HepG2 (cell line): ENCODE measurements around the gene NDOR1. TPM values are rescaled to one million over a fixed set of nuclear protein-coding genes. Genes with fewer than 3 reads are reported as not detected.

Experiments
- EEA1 ChIP-seq: sonication (generic); formaldehyde crosslinking; IDR thresholded peaks from 2 replicates; pipeline ENCODE4 v1.5.1; 2020; ENCODE audit warnings: mild to moderate bottlenecking, missing genetic modification reagents, borderline replicate concordance
- HDAC1 ChIP-seq: sonication (generic); formaldehyde crosslinking; IDR thresholded peaks from 2 replicates; pipeline ENCODE4 v1.5.1; 2020; ENCODE audit warnings: mild to moderate bottlenecking, missing genetic modification reagents
- HNRNPL ChIP-seq: fragments of 200-400 bp; formaldehyde crosslinking; IDR thresholded peaks from 2 replicates; pipeline ENCODE4 v1.6.1; 2017; ENCODE audit warnings: mild to moderate bottlenecking, low read depth, low read length
- IRX3 ChIP-seq: sonication (generic); formaldehyde crosslinking; IDR thresholded peaks from 2 replicates; pipeline ENCODE4 v1.8.1; 2023; ENCODE audit warnings: mild to moderate bottlenecking, low read depth, missing genetic modification reagents, borderline replicate concordance
- KAT8 ChIP-seq: IDR thresholded peaks from 2 replicates; pipeline ENCODE4 v1.6.1; 2016; ENCODE audit warnings: missing genetic modification reagents, missing compliant biosample characterization
- POGZ ChIP-seq: sonication (generic); formaldehyde crosslinking; IDR thresholded peaks from 2 replicates; pipeline ENCODE4 v1.4.0; 2020; ENCODE audit warnings: mild to moderate bottlenecking, missing genetic modification reagents
- RFX3 ChIP-seq: IDR thresholded peaks from 2 replicates; pipeline ENCODE4 v1.6.1; 2016; ENCODE audit warnings: missing biosample characterization, missing genetic modification reagents
- TCF7 ChIP-seq: sonication (generic); IDR thresholded peaks from 2 replicates; pipeline ENCODE4 v1.6.1; 2016; ENCODE audit warnings: antibody characterized with exemption, low read depth
- TGIF2 ChIP-seq: IDR thresholded peaks from 2 replicates; pipeline ENCODE4 v1.6.1; 2016; ENCODE audit warnings: control low read depth, missing compliant biosample characterization
- ZIK1 ChIP-seq: sonication (generic); formaldehyde crosslinking; IDR thresholded peaks from 2 replicates; pipeline ENCODE4 v1.5.0; 2020; ENCODE audit warnings: mild to moderate bottlenecking, low read depth, missing genetic modification reagents, borderline replicate concordance
- ZNF263 ChIP-seq: sonication (generic); formaldehyde crosslinking; IDR thresholded peaks from 2 replicates; pipeline ENCODE4 v1.4.0; 2020; ENCODE audit warnings: missing genetic modification reagents
- ZNF558 ChIP-seq: sonication (generic); formaldehyde crosslinking; IDR thresholded peaks from 2 replicates; pipeline ENCODE4 v1.9.0; 2022; ENCODE audit warnings: mild to moderate bottlenecking, missing genetic modification reagents, borderline replicate concordance
- ZNF891 ChIP-seq: sonication (generic); formaldehyde crosslinking; IDR thresholded peaks from 2 replicates; pipeline ENCODE4 v1.5.0; 2020; ENCODE audit warnings: mild to moderate bottlenecking, missing genetic modification reagents
- polyA plus RNA-seq, 8 experiments: library from polyadenylated mRNA; depleted of rRNA in 3 of 8; stranded (reverse) in 7 of 8; unstranded in 1 of 8; fragments of >200 nt; fragmentation: Illumina TruSeq in 4 of 8; extraction: Trizol in 4 of 8; gene quantifications; 2 replicates each; pipeline versions ENCODE4 v1.2.1 to v1.2.3, GENCODE V29; 2011 to 2016; ENCODE audit warnings: low read depth in 4 of 8, missing spikeins in 1 of 8, mixed read lengths in 1 of 8; ENCODE audit not compliant: insufficient read depth in 1 of 8
- total RNA-seq, 5 experiments: library from RNA; depleted of rRNA; stranded (reverse); fragments of >200 nt; fragmentation: Illumina TruSeq; extraction: Trizol; gene quantifications; 2 replicates each; pipeline ENCODE4 v1.2.3, GENCODE V29; 2016; ENCODE audit warnings: low read depth in 1 of 5
- TF ChIP-seq, protein P1 (sequence below), 2 experiments: sonication (generic) in 1 of 2; formaldehyde crosslinking in 1 of 2; IDR thresholded peaks; 2 replicates each; pipeline versions ENCODE4 v1.4.0 to v1.6.1; 2018 to 2020; ENCODE audit warnings: missing genetic modification reagents in 2 of 2, borderline replicate concordance in 1 of 2, low read depth in 1 of 2, mild to moderate bottlenecking in 1 of 2, missing biosample characterization in 1 of 2
- TF ChIP-seq, protein P2 (sequence below): sonication (generic); formaldehyde crosslinking; IDR thresholded peaks from 2 replicates; pipeline ENCODE4 v1.4.0; 2020; ENCODE audit warnings: mild to moderate bottlenecking, missing genetic modification reagents
- TF ChIP-seq, protein P3 (sequence below): IDR thresholded peaks from 2 replicates; pipeline ENCODE4 v1.6.1; 2018; ENCODE audit warnings: missing genetic modification reagents, mild to moderate bottlenecking, missing compliant biosample characterization
- TF ChIP-seq, protein P4 (sequence below): sonication (generic); formaldehyde crosslinking; IDR thresholded peaks from 2 replicates; pipeline ENCODE4 v1.4.0; 2020; ENCODE audit warnings: mild to moderate bottlenecking, missing genetic modification reagents
- TF ChIP-seq, protein P5 (sequence below): IDR thresholded peaks from 2 replicates; pipeline ENCODE4 v1.6.1; 2016; ENCODE audit warnings: missing genetic modification reagents, missing compliant biosample characterization
- TF ChIP-seq, protein P6 (sequence below): sonication (generic); formaldehyde crosslinking; IDR thresholded peaks from 2 replicates; pipeline ENCODE4 v1.4.0; 2020; ENCODE audit warnings: low read depth, missing genetic modification reagents

Gene NDOR1
- total and polyA plus RNA-seq, 2 of the 13 experiments (the other 11 are each of a cell fraction or from before 2014, with no cell fraction given), result 3.6 to 8.7 TPM

DNA sequence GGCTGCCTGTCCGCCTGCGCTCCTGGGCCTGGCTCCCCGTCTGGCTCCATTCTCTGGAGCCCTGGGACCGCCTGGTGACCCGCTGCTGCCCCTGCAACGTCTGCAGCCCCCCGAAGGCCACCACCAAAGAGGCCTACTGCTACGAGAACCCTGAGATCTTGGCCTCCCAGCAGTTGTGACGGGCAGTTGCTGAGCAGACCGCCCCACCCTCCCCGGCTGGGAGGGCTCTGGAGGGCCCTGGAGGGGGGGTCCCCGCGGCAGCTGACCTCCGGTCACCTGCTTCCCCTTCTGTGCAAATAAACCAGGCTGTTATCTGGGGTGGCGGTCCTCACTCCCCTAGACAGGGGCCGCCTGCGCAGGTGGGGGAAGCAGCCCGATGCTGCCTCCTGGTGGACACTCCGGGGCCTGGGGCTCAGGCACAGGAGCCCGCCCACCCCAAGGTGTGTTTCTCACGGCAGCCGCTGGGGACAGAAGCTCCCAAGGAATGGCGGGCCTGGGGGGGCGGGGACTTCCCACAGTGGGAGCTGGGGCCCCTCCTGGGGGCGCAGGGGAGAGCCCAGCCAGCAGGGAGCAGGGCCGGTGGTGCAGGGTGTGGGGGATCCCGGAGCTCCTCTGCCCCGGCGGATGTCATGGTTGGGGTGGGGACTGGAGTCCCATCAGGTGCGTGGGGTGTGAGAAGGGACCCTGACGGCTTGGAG, 30.9 kb downstream of the NDOR1 start (continued):
- TF ChIP-seq TGIF2 (CRISPR knock-in tag) (no peak; the same call in none of the 2 replicates), ZNF558 (CRISPR knock-in tag) (0 out of 2 replicates have a peak, but pooled peaks have one; percentile 21), KAT8 (CRISPR knock-in tag) (peak; percentile 82), RFX3 (CRISPR knock-in tag) (no peak), ZNF263 (peak; percentile 44; the same call in 1 of the 2 replicates), ZNF891 (CRISPR knock-in tag) (no peak), POGZ (CRISPR knock-in tag) (no peak), TCF7 (no peak), ZIK1 (CRISPR knock-in tag) (0 out of 2 replicates have a peak, but pooled peaks have one; percentile 15), HNRNPL (peak; percentile 46; the same call in 1 of the 2 replicates), IRX3 (CRISPR knock-in tag) (no peak), HDAC1 (CRISPR knock-in tag) (peak; percentile 79), EEA1 (CRISPR knock-in tag) (no peak)
- TF ChIP-seq, protein P1, sequence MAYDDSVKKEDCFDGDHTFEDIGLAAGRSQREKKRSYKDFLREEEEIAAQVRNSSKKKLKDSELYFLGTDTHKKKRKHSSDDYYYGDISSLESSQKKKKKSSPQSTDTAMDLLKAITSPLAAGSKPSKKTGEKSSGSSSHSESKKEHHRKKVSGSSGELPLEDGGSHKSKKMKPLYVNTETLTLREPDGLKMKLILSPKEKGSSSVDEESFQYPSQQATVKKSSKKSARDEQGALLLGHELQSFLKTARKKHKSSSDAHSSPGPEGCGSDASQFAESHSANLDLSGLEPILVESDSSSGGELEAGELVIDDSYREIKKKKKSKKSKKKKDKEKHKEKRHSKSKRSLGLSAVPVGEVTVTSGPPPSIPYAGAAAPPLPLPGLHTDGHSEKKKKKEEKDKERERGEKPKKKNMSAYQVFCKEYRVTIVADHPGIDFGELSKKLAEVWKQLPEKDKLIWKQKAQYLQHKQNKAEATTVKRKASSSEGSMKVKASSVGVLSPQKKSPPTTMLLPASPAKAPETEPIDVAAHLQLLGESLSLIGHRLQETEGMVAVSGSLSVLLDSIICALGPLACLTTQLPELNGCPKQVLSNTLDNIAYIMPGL (CRISPR knock-in tag; IDR thresholded peaks at IDR 0.05; ENCODE audit: borderline replicate concordance in 1 of 2, low read depth in 1 of 2), result peak; percentile 97 to 98
- TF ChIP-seq, protein P2, sequence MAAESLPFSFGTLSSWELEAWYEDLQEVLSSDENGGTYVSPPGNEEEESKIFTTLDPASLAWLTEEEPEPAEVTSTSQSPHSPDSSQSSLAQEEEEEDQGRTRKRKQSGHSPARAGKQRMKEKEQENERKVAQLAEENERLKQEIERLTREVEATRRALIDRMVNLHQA (CRISPR knock-in tag), result no peak
- TF ChIP-seq, protein P3, sequence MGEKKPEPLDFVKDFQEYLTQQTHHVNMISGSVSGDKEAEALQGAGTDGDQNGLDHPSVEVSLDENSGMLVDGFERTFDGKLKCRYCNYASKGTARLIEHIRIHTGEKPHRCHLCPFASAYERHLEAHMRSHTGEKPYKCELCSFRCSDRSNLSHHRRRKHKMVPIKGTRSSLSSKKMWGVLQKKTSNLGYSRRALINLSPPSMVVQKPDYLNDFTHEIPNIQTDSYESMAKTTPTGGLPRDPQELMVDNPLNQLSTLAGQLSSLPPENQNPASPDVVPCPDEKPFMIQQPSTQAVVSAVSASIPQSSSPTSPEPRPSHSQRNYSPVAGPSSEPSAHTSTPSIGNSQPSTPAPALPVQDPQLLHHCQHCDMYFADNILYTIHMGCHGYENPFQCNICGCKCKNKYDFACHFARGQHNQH, result 0 out of 2 replicates have a peak, but pooled peaks have one; percentile 44
- TF ChIP-seq, protein P4, sequence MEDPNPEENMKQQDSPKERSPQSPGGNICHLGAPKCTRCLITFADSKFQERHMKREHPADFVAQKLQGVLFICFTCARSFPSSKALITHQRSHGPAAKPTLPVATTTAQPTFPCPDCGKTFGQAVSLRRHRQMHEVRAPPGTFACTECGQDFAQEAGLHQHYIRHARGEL (CRISPR knock-in tag), result no peak
- TF ChIP-seq, protein P5, sequence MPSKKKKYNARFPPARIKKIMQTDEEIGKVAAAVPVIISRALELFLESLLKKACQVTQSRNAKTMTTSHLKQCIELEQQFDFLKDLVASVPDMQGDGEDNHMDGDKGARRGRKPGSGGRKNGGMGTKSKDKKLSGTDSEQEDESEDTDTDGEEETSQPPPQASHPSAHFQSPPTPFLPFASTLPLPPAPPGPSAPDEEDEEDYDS (CRISPR knock-in tag), result no peak; the same call in 1 of the 2 replicates
- TF ChIP-seq, protein P6, sequence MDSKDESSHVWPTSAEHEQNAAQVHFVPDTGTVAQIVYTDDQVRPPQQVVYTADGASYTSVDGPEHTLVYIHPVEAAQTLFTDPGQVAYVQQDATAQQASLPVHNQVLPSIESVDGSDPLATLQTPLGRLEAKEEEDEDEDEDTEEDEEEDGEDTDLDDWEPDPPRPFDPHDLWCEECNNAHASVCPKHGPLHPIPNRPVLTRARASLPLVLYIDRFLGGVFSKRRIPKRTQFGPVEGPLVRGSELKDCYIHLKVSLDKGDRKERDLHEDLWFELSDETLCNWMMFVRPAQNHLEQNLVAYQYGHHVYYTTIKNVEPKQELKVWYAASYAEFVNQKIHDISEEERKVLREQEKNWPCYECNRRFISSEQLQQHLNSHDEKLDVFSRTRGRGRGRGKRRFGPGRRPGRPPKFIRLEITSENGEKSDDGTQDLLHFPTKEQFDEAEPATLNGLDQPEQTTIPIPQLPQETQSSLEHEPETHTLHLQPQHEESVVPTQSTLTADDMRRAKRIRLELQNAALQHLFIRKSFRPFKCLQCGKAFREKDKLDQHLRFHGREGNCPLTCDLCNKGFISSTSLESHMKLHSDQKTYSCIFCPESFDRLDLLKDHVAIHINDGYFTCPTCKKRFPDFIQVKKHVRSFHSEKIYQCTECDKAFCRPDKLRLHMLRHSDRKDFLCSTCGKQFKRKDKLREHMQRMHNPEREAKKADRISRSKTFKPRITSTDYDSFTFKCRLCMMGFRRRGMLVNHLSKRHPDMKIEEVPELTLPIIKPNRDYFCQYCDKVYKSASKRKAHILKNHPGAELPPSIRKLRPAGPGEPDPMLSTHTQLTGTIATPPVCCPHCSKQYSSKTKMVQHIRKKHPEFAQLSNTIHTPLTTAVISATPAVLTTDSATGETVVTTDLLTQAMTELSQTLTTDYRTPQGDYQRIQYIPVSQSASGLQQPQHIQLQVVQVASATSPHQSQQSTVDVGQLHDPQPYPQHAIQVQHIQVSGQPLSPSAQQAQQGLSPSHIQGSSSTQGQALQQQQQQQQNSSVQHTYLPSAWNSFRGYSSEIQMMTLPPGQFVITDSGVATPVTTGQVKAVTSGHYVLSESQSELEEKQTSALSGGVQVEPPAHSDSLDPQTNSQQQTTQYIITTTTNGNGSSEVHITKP (CRISPR knock-in tag), result no peak
